Adipose tissue (tissue), 3 donors: ENCODE measurements around the gene IFNL2. TPM values are rescaled to one million over a fixed set of nuclear protein-coding genes. Genes with fewer than 3 reads are reported as not detected.

Experiments used
- H3K27ac ChIP-seq: one replicate; pipeline ENCODE4 v1.5.1; 2013; ENCODE audit warnings: low read depth, low read length
- WGBS, 3 donors: extraction: QIAGEN DNeasy Blood & Tissue Kit; methylation state at CpG; one replicate each; pipeline ENCODE4 v1.1.7; 2013; 5-methylcytosine and 5-hydroxymethylcytosine counted together
- polyA plus RNA-seq, 3 donors: library from polyadenylated mRNA; stranded (reverse); fragments of 200-250 nt; gene quantifications; one replicate each; pipeline ENCODE4 v1.2.3, GENCODE V29; 2013
- donor health status: healthy with polysubstance abuse.
- donor health status: Bipolar disorder and iron deficiency.
- donor health status: healthy.

Gene IFNL2
- polyA plus RNA-seq, 3 donors = not detected

GRCh38 chr19:39277598-39277997 lies 9.4 kb downstream of the IFNL2 start:
- no peak overlapping the region for H3K27ac ChIP-seq
- WGBS, 3 donors = 69 to 80% (median 72%) methylated on average over 7 of the region's 7 CpGs

- no peak overlapping the region for H3K27ac ChIP-seq
- 65 to 74% (median 67%) methylated on average over 1 of the region's 1 CpG for WGBS, 3 donors
These were observed 13.8 kb downstream of the IFNL2 start for GRCh38 chr19:39282021-39282420.

- no peak overlapping the region for H3K27ac ChIP-seq
- WGBS, 3 donors = 69 to 95% (median 89%) methylated on average over 1 of the region's 1 CpG
These were observed 15.8 kb downstream of the IFNL2 start for GRCh38 chr19:39284032-39284431.

- H3K27ac ChIP-seq = no peak overlapping the region
- 63 to 81% (median 65%) methylated on average over 4 of the region's 4 CpGs for WGBS, 3 donors
These were observed 25.2 kb downstream of the IFNL2 start for GRCh38 chr19:39293394-39293793.

GRCh38 chr19:39296055-39296645 lies 28.0 kb downstream of the IFNL2 start, which contains the start of gene IFNL1:
IFNL1 (plus strand) TSS chr19:39296407; CDS start chr19:39296422, 15 bp downstream.
- no peak within 1 kb of the TSS for H3K27ac ChIP-seq
- 85 to 87% (median 85%) methylated on average over 11 of the region's 11 CpGs for WGBS, 3 donors

- no peak overlapping the region for H3K27ac ChIP-seq
- WGBS, 3 donors = 82 to 90% (median 90%) methylated on average over 4 of the region's 4 CpGs
These were observed 28.7 kb downstream of the IFNL2 start for GRCh38 chr19:39296906-39297305.

- 51 to 68% (median 54%) methylated on average over 16 to 17 of the region's 17 CpGs for WGBS, 3 donors
- no peak overlapping the region for H3K27ac ChIP-seq
These were observed 29.9 kb downstream of the IFNL2 start for GRCh38 chr19:39297931-39298634.

GRCh38 chr19:39299404-39299803 lies 31.2 kb downstream of the IFNL2 start:
- WGBS, 3 donors = 85 to 94% (median 86%) methylated on average over 9 of the region's 9 CpGs
- no peak overlapping the region for H3K27ac ChIP-seq

GRCh38 chr19:39299832-39300231 lies 31.6 kb downstream of the IFNL2 start:
- 87 to 96% (median 91%) methylated on average over 10 of the region's 10 CpGs for WGBS, 3 donors
- no peak overlapping the region for H3K27ac ChIP-seq

- 82 to 89% (median 84%) methylated on average over 4 of the region's 4 CpGs for WGBS, 3 donors
- H3K27ac ChIP-seq = no peak overlapping the region
These were observed 32.8 kb downstream of the IFNL2 start for GRCh38 chr19:39301021-39301420.

GRCh38 chr19:39301562-39301961 lies 33.4 kb downstream of the IFNL2 start:
- H3K27ac ChIP-seq = no peak overlapping the region
- WGBS, 3 donors = 84 to 89% (median 86%) methylated on average over 3 of the region's 3 CpGs

GRCh38 chr19:39303373-39304184 lies 35.4 kb downstream of the IFNL2 start:
- 50 to 60% (median 60%) methylated on average over 10 of the region's 10 CpGs for WGBS, 3 donors
- H3K27ac ChIP-seq = no peak overlapping the region

- H3K27ac ChIP-seq = no peak overlapping the region
These were observed 36.0 kb downstream of the IFNL2 start for GRCh38 chr19:39304185-39304513.

- 50 to 56% (median 51%) methylated on average over 6 of the region's 6 CpGs for WGBS, 3 donors
- no peak overlapping the region for H3K27ac ChIP-seq
These were observed 36.7 kb downstream of the IFNL2 start for GRCh38 chr19:39304701-39305571.

GRCh38 chr19:39306075-39306474 lies 37.9 kb downstream of the IFNL2 start:
- no peak overlapping the region for H3K27ac ChIP-seq

GRCh38 chr19:39307046-39307821 lies 39.0 kb downstream of the IFNL2 start:
- WGBS, 3 donors = 37 to 51% (median 45%) methylated on average over 57 to 71 of the region's 71 CpGs
- no peak overlapping the region for H3K27ac ChIP-seq

GRCh38 chr19:39307822-39308530 lies 39.8 kb downstream of the IFNL2 start:
- WGBS, 3 donors = 43 to 60% (median 57%) methylated on average over 79 to 82 of the region's 82 CpGs
- H3K27ac ChIP-seq = no peak overlapping the region
